Measurements from ENCODE around the gene TPRG1.
A peak's percentile ranks its signal among the peaks of the same experiment; 100 is the strongest.

Gene TPRG1

GRCh38 chr3:189304465-189305351, 132.9 kb downstream of the TPRG1 start:
- H3K27me3 Mint-ChIP-seq (ENCODE audit: low read depth, poor library complexity): no peaks in the 10 kb centered on the region
- H3K4me1 Mint-ChIP-seq: peaks cover 39% of the 10 kb centered on the region
- peak overlapping the region; percentile 20 for H3K27ac Mint-ChIP-seq
- H3K9me3 Mint-ChIP-seq: no peaks in the 10 kb centered on the region
- no peak overlapping the region for H3K4me3 Mint-ChIP-seq
- TF ChIP-seq CTCF (IDR thresholded peaks at IDR 0.05): no peak
- H3K36me3 Mint-ChIP-seq (ENCODE audit: low read depth): no peaks in the 10 kb centered on the region
- peak; percentile 14 for DNase-seq

- Mint-ChIP-seq H3K27me3 (ENCODE audit: low read depth, poor library complexity) (no peaks in the 10 kb centered on the region), H3K4me3 (no peak overlapping the region), H3K4me1 (peaks cover 42% of the 10 kb centered on the region), H3K27ac (no peak overlapping the region), H3K36me3 (ENCODE audit: low read depth) (no peaks in the 10 kb centered on the region), H3K9me3 (no peaks in the 10 kb centered on the region)
- TF ChIP-seq CTCF (IDR thresholded peaks at IDR 0.05): no peak
- no peak for DNase-seq
These were observed 133.6 kb downstream of the TPRG1 start for GRCh38 chr3:189305412-189305811.

- Mint-ChIP-seq H3K9me3 (no peaks in the 10 kb centered on the region), H3K36me3 (ENCODE audit: low read depth) (no peaks in the 10 kb centered on the region), H3K4me3 (no peak overlapping the region), H3K27ac (no peak overlapping the region), H3K27me3 (ENCODE audit: low read depth, poor library complexity) (no peaks in the 10 kb centered on the region), H3K4me1 (peaks cover 35% of the 10 kb centered on the region)
- no peak for TF ChIP-seq CTCF (IDR thresholded peaks at IDR 0.05)
- DNase-seq: no peak
These were observed 136.2 kb downstream of the TPRG1 start for GRCh38 chr3:189307963-189308362.

- H3K27me3 Mint-ChIP-seq (ENCODE audit: low read depth, poor library complexity): no peaks in the 10 kb centered on the region
- no peaks in the 10 kb centered on the region for H3K36me3 Mint-ChIP-seq (ENCODE audit: low read depth)
- no peak overlapping the region for H3K4me3 Mint-ChIP-seq
- no peaks in the 10 kb centered on the region for H3K9me3 Mint-ChIP-seq
- H3K27ac Mint-ChIP-seq: no peak overlapping the region
- DNase-seq: no peak
- TF ChIP-seq CTCF (IDR thresholded peaks at IDR 0.05): no peak
- peaks cover 35% of the 10 kb centered on the region for H3K4me1 Mint-ChIP-seq
These were observed 136.8 kb downstream of the TPRG1 start for GRCh38 chr3:189308608-189309007.

- TF ChIP-seq CTCF (IDR thresholded peaks at IDR 0.05): no peak
- Mint-ChIP-seq H3K27me3 (ENCODE audit: low read depth, poor library complexity) (no peaks in the 10 kb centered on the region), H3K27ac (peak overlapping the region; percentile 30)
These were observed 137.7 kb downstream of the TPRG1 start for GRCh38 chr3:189309400-189309975.

More at GRCh38 chr3:189309400-189309975, 137.7 kb downstream of the TPRG1 start:
- Mint-ChIP-seq H3K4me1 (peaks cover 27% of the 10 kb centered on the region), H3K36me3 (ENCODE audit: low read depth) (no peaks in the 10 kb centered on the region), H3K4me3 (no peak overlapping the region), H3K9me3 (no peaks in the 10 kb centered on the region)
- no peak for DNase-seq
